DND-41 (cell line): ENCODE data around the gene NKD1.

Source experiments
- ATAC-seq: fragments of 200-7000 bp; cut with Tn5 transposase; 3 replicates; pipeline ENCODE4 v1.9.1; 2021; ENCODE audit warnings: low read depth; ENCODE audit not compliant: insufficient read depth
- DNase-seq: peaks from one replicate; pipeline ENCODE4 v3.0.0-alpha.2; 2020
- H2AFZ ChIP-seq: 2 replicates; pipeline ENCODE4 v1.6.0; 2012; ENCODE audit warnings: low read depth, low read length
- H3K27ac ChIP-seq: 2 replicates; pipeline ENCODE4 v1.5.1; 2012; ENCODE audit warnings: low read length, inconsistent platforms
- H3K27me3 ChIP-seq: fragments of 200-600 bp; sonication (generic); 2 replicates; pipeline ENCODE4 v1.6.0; 2012; ENCODE audit warnings: low read length, mild to moderate bottlenecking, inconsistent platforms; ENCODE audit not compliant: insufficient read depth, poor library complexity
- H3K36me3 ChIP-seq: 2 replicates; pipeline ENCODE4 v1.5.1; 2012; ENCODE audit warnings: low read length, inconsistent platforms; ENCODE audit not compliant: insufficient read depth
- H3K4me1 ChIP-seq: 2 replicates; pipeline ENCODE4 v1.5.1; 2012; ENCODE audit warnings: mild to moderate bottlenecking, low read length; ENCODE audit not compliant: insufficient read depth
- H3K4me2 ChIP-seq: 2 replicates; pipeline ENCODE4 v1.6.0; 2012; ENCODE audit warnings: mild to moderate bottlenecking, moderate library complexity, low read length, inconsistent platforms; ENCODE audit not compliant: insufficient read depth
- H3K4me3 ChIP-seq, 2 experiments: fragments of 200-600 bp in 1 of 2; shearing (Covaris generic) in 1 of 2; 2 replicates each; pipeline ENCODE4 v1.5.1; 2012 to 2016; ENCODE audit warnings: inconsistent platforms in 2 of 2, low read length in 2 of 2, mild to moderate bottlenecking in 2 of 2, low read depth in 1 of 2, moderate library complexity in 1 of 2
- H3K79me2 ChIP-seq: 2 replicates; pipeline ENCODE4 v1.6.0; 2012; ENCODE audit warnings: low read length, inconsistent platforms; ENCODE audit not compliant: insufficient read depth
- H3K9ac ChIP-seq: 2 replicates; pipeline ENCODE4 v1.6.0; 2012; ENCODE audit warnings: low read depth, mild to moderate bottlenecking, inconsistent platforms, low read length, moderate library complexity
- H3K9me3 ChIP-seq: 2 replicates; pipeline ENCODE4 v1.5.1; 2012; ENCODE audit warnings: low read length, moderate library complexity, mild to moderate bottlenecking, inconsistent platforms; ENCODE audit not compliant: insufficient read depth, severe bottlenecking
- H4K20me1 ChIP-seq: 2 replicates; pipeline ENCODE4 v1.6.0; 2012; ENCODE audit warnings: low read length; ENCODE audit not compliant: insufficient read depth
- CTCF ChIP-seq: IDR thresholded peaks from 2 replicates; pipeline ENCODE4 v1.5.1; 2012; ENCODE audit warnings: borderline replicate concordance, low read length, moderate library complexity, mild to moderate bottlenecking; ENCODE audit not compliant: poor library complexity, severe bottlenecking; ENCODE audit errors: extremely low read depth
- EZH2 ChIP-seq: IDR thresholded peaks from 3 replicates; pipeline ENCODE4 v1.6.1; 2012; ENCODE audit warnings: borderline replicate concordance, low read depth, mild to moderate bottlenecking, moderate library complexity, low read length, inconsistent platforms; ENCODE audit not compliant: severe bottlenecking

NKD1 gene

GRCh38 chr16:50557046-50557445 lies 8.8 kb downstream of the NKD1 start:
- Histone ChIP-seq H3K36me3 (no peaks in the 10 kb centered on the region), H3K9ac (no peak overlapping the region), H4K20me1 (peaks cover 24% of the 10 kb centered on the region), H3K27ac (no peak overlapping the region), H2AFZ (no peak overlapping the region), H3K4me3 (no peak overlapping the region), H3K4me2 (no peak overlapping the region), H3K27me3 (peaks cover 42% of the 10 kb centered on the region), H3K9me3 (peaks cover 3% of the 10 kb centered on the region), H3K79me2 (no peaks in the 10 kb centered on the region), H3K4me1 (no peaks in the 10 kb centered on the region)
- DNase-seq (no peak), ATAC-seq (no peak)
- TF ChIP-seq CTCF (no peak), EZH2 (no peak)

- peaks cover 13% of the 10 kb centered on the region for H4K20me1 ChIP-seq
- no peak overlapping the region for H3K27ac ChIP-seq
- H3K9ac ChIP-seq, result no peak overlapping the region
- no peak for TF ChIP-seq EZH2
- no peak for TF ChIP-seq CTCF
- ATAC-seq (no peak), DNase-seq (no peak)
- no peak overlapping the region for H2AFZ ChIP-seq
- H3K4me1 ChIP-seq, result no peaks in the 10 kb centered on the region
- no peak overlapping the region for H3K4me3 ChIP-seq
- H3K9me3 ChIP-seq, result peaks cover 3% of the 10 kb centered on the region
- no peak overlapping the region for H3K4me2 ChIP-seq
- H3K27me3 ChIP-seq, result peaks cover 29% of the 10 kb centered on the region
- H3K79me2 ChIP-seq, result no peaks in the 10 kb centered on the region
- no peaks in the 10 kb centered on the region for H3K36me3 ChIP-seq
These were observed 10.7 kb downstream of the NKD1 start for GRCh38 chr16:50558913-50559312.

- H4K20me1 ChIP-seq, result peaks cover 10% of the 10 kb centered on the region; the same call in 1 of the 2 replicates
- H3K4me3 ChIP-seq, result no peak overlapping the region
- TF ChIP-seq CTCF, result no peak
- no peak for TF ChIP-seq EZH2
- H3K27me3 ChIP-seq, result peaks cover 29% of the 10 kb centered on the region
- H3K9ac ChIP-seq, result no peak overlapping the region
- H3K27ac ChIP-seq, result no peak overlapping the region
- no peaks in the 10 kb centered on the region for H3K79me2 ChIP-seq
- H3K4me1 ChIP-seq, result no peaks in the 10 kb centered on the region
- H2AFZ ChIP-seq, result no peak overlapping the region
- DNase-seq (no peak), ATAC-seq (no peak)
- H3K4me2 ChIP-seq, result no peak overlapping the region
- no peaks in the 10 kb centered on the region for H3K36me3 ChIP-seq
- peaks cover 3% of the 10 kb centered on the region for H3K9me3 ChIP-seq
These were observed 11.1 kb downstream of the NKD1 start for GRCh38 chr16:50559342-50559741.
